Thoracic aorta (tissue), 2 donors: ENCODE measurements around the gene VWA3B. TPM values are rescaled to one million over a fixed set of nuclear protein-coding genes. Genes with fewer than 3 reads are reported as not detected.

Experiments used
- ATAC-seq: fragments of 150-250 bp; one replicate; pipeline ENCODE4 v1.8.0; 2017; ENCODE audit warnings: low read depth; ENCODE audit not compliant: insufficient number of reproducible peaks, low FRiP score
- DNase-seq: peaks from one replicate; pipeline ENCODE4 v3.0.0-alpha.2; 2020; ENCODE audit warnings: low spot score
- H3K27ac ChIP-seq, 2 donors: fragments of 200-600 bp; sonication (generic); 1 replicate in 1 of 2; 2 replicates in 1 of 2; pipeline ENCODE4 v1.5.1; 2016; ENCODE audit warnings: mild to moderate bottlenecking in 2 of 2, moderate library complexity in 2 of 2
- H3K27me3 ChIP-seq: fragments of 200-600 bp; sonication (generic); replicated peaks from 2 replicates; pipeline ENCODE4 v1.6.0; 2016; ENCODE audit warnings: mild to moderate bottlenecking; ENCODE audit not compliant: insufficient read depth
- H3K36me3 ChIP-seq: fragments of 200-600 bp; sonication (generic); one replicate; pipeline ENCODE4 v1.5.1; 2016
- H3K4me1 ChIP-seq, 2 donors: fragments of 200-600 bp; sonication (generic); 1 replicate in 1 of 2; 2 replicates in 1 of 2; pipeline versions ENCODE4 v1.5.1 to v1.6.0; 2016; ENCODE audit warnings: low read depth in 2 of 2, mild to moderate bottlenecking in 1 of 2; ENCODE audit not compliant: control insufficient read depth in 1 of 2
- H3K4me3 ChIP-seq: fragments of 200-600 bp; sonication (generic); 2 replicates; pipeline ENCODE4 v1.5.1; 2016; ENCODE audit warnings: mild to moderate bottlenecking
- H3K9me3 ChIP-seq: fragments of 200-600 bp; sonication (generic); 2 replicates; pipeline ENCODE4 v1.5.1; 2016
- CTCF ChIP-seq: fragments of 200-600 bp; sonication (generic); IDR thresholded peaks from one replicate; pipeline ENCODE4 v1.5.1; 2019; ENCODE audit warnings: antibody characterized with exemption
- total RNA-seq, 2 donors: library from RNA; depleted of rRNA; stranded (reverse); fragments of >200 nt; gene quantifications; one replicate each; pipeline versions ENCODE4 v1.1.0 to v1.2.3, GENCODE V29; 2016

Gene VWA3B
- total RNA-seq, 2 donors from 2014 or later, result 0.27 TPM; not detected in 1

- no peak overlapping the region for H3K27ac ChIP-seq
- DNase-seq (no peak), ATAC-seq (no peak)
- no peak overlapping the region for H3K4me3 ChIP-seq
- TF ChIP-seq CTCF, result no peak
- no peaks in the 10 kb centered on the region for H3K36me3 ChIP-seq
- H3K9me3 ChIP-seq, result no peaks in the 10 kb centered on the region
- H3K27me3 ChIP-seq, result no peaks in the 10 kb centered on the region
- no peaks in the 10 kb centered on the region for H3K4me1 ChIP-seq
Observed at GRCh38 chr2:98359986-98360385, 273.0 kb downstream of the VWA3B start.

Other genes starting within 250 kb of the VWA3B start
- gene TMEM131, start 91.2 kb upstream of the VWA3B start, total RNA-seq, result 10 to 100 TPM; 49.5 to 52.0 TPM